HG02678 (cell line): Measurements from ENCODE around the gene CRYM.
"Not testable (repeated sequence)": the region's sequence is repeated elsewhere in the genome, so short reads cannot be mapped to it uniquely, and the experiment has no call there.

Source experiments
- ATAC-seq: cut with Tn5 transposase; IDR thresholded peaks from one replicate; pipeline ENCODE4 v1.9.1; 2021; ENCODE audit warnings: mild to moderate bottlenecking, moderate library complexity; ENCODE audit not compliant: unreplicated experiment

Gene CRYM

GRCh38 chr16:21281698-21282389 is 3.8 kb upstream of the CRYM start:
- ATAC-seq, result no peak

GRCh38 chr16:21279501-21279900 is 1.4 kb upstream of the CRYM start:
- ATAC-seq, result no peak

- peak; percentile 4 for ATAC-seq
These were observed 804 bp downstream of the CRYM start for GRCh38 chr16:21277045-21277926.

- no peak for ATAC-seq
These were observed 2.0 kb downstream of the CRYM start for GRCh38 chr16:21276090-21276489.

GRCh38 chr16:21275529-21275928 is 2.6 kb downstream of the CRYM start:
- ATAC-seq, result no peak

- no peak for ATAC-seq
These were observed 3.8 kb downstream of the CRYM start for GRCh38 chr16:21274172-21274726.

- not testable (repeated sequence) for ATAC-seq
These were observed 5.3 kb downstream of the CRYM start for GRCh38 chr16:21272763-21273162.

- no peak for ATAC-seq
These were observed 5.8 kb downstream of the CRYM start for GRCh38 chr16:21272253-21272652.

- ATAC-seq, result no peak
These were observed 9.9 kb downstream of the CRYM start for GRCh38 chr16:21268236-21268635.

- no peak for ATAC-seq
These were observed 10.8 kb downstream of the CRYM start for GRCh38 chr16:21267298-21267697.

GRCh38 chr16:21265104-21265837 is 12.8 kb downstream of the CRYM start:
- ATAC-seq, result no peak

- no peak for ATAC-seq
These were observed 13.5 kb downstream of the CRYM start for GRCh38 chr16:21264571-21265036.

- peak; percentile 85 for ATAC-seq
These were observed 14.2 kb downstream of the CRYM start for GRCh38 chr16:21263640-21264570.

GRCh38 chr16:21262779-21263639 is 15.1 kb downstream of the CRYM start:
- ATAC-seq, result no peak

GRCh38 chr16:21260870-21261791 is 17.0 kb downstream of the CRYM start:
- no peak for ATAC-seq

- no peak for ATAC-seq
These were observed 20.8 kb downstream of the CRYM start for GRCh38 chr16:21257284-21257683.

GRCh38 chr16:21256636-21257035 is 21.5 kb downstream of the CRYM start:
- no peak for ATAC-seq

- ATAC-seq, result no peak
These were observed 24.6 kb downstream of the CRYM start for GRCh38 chr16:21253470-21253869.
